HEK293T (cell line): ENCODE measurements around the gene IL17C.
"Not testable (repeated sequence)": the region's sequence is repeated elsewhere in the genome, so short reads cannot be mapped to it uniquely, and the experiment has no call there.

Experiments used
- CTCF ChIA-PET: fragments of 350-600 bp; formaldehyde crosslinking; extraction: SDS; loops from one replicate; lab custom pipeline; 2021; ENCODE audit warnings: antibody characterized with exemption, inconsistent platforms; lab: Yijun Ruan, JAX
- POLR2A ChIA-PET: fragments of 350-600 bp; formaldehyde crosslinking; extraction: SDS; loops from one replicate; lab custom pipeline; 2020; ENCODE audit warnings: antibody characterized with exemption, inconsistent platforms; lab: Yijun Ruan, JAX
- DNase-seq: peaks from one replicate; pipeline ENCODE4 v3.0.0; 2012; ENCODE audit warnings: mixed read lengths; ENCODE audit errors: extremely low spot score
- ARNT ChIP-seq: fragments of 450-650 bp; IDR thresholded peaks from 2 replicates; pipeline ENCODE4 v1.6.1; 2017; ENCODE audit warnings: mild to moderate bottlenecking
- BHLHE40 ChIP-seq: fragments of 450-650 bp; IDR thresholded peaks from 2 replicates; pipeline ENCODE4 v1.6.1; 2016; ENCODE audit warnings: mild to moderate bottlenecking, moderate library complexity, borderline replicate concordance
- CTBP1 ChIP-seq: fragments of 450-650 bp; IDR thresholded peaks from 2 replicates; pipeline ENCODE4 v1.6.1; 2016; ENCODE audit warnings: borderline replicate concordance
- ELF4 ChIP-seq: fragments of 450-650 bp; IDR thresholded peaks from 2 replicates; pipeline ENCODE4 v1.6.1; 2017; ENCODE audit warnings: antibody characterized with exemption
- FOXA1 ChIP-seq: fragments of 450-650 bp; IDR thresholded peaks from 2 replicates; pipeline ENCODE4 v1.6.1; 2016; ENCODE audit warnings: mild to moderate bottlenecking
- FOXK2 ChIP-seq: fragments of 450-650 bp; IDR thresholded peaks from 2 replicates; pipeline ENCODE4 v1.6.1; 2016; ENCODE audit warnings: mild to moderate bottlenecking
- FOXM1 ChIP-seq: fragments of 450-650 bp; IDR thresholded peaks from 2 replicates; pipeline ENCODE4 v1.6.1; 2017; ENCODE audit warnings: mild to moderate bottlenecking, borderline replicate concordance
- HDGF ChIP-seq: fragments of 450-650 bp; IDR thresholded peaks from 2 replicates; pipeline ENCODE4 v1.6.1; 2017; ENCODE audit warnings: antibody characterized with exemption, borderline replicate concordance
- L3MBTL2 ChIP-seq: fragments of 450-650 bp; conservative IDR thresholded peaks from 2 replicates; pipeline ENCODE4 v1.6.1; 2016; ENCODE audit warnings: mild to moderate bottlenecking
- LEF1 ChIP-seq: fragments of 450-650 bp; IDR thresholded peaks from 2 replicates; pipeline ENCODE4 v1.6.1; 2017; ENCODE audit warnings: mild to moderate bottlenecking, borderline replicate concordance
- NFRKB ChIP-seq: fragments of 450-650 bp; IDR thresholded peaks from 2 replicates; pipeline ENCODE4 v1.6.1; 2016; ENCODE audit warnings: mild to moderate bottlenecking, moderate library complexity
- SP1 ChIP-seq: fragments of 450-650 bp; IDR thresholded peaks from 2 replicates; pipeline ENCODE4 v1.6.1; 2017
- SUZ12 ChIP-seq: fragments of 450-650 bp; IDR thresholded peaks from 2 replicates; pipeline ENCODE4 v1.6.1; 2016; ENCODE audit warnings: mild to moderate bottlenecking
- TARDBP ChIP-seq: fragments of 450-650 bp; IDR thresholded peaks from 2 replicates; pipeline ENCODE4 v1.6.1; 2016
- ZNF384 ChIP-seq: fragments of 450-650 bp; IDR thresholded peaks from 2 replicates; pipeline ENCODE4 v1.6.1; 2016
- TF ChIP-seq, protein P1 (sequence below): fragments of 450-650 bp; IDR thresholded peaks from 2 replicates; pipeline ENCODE4 v1.6.1; 2016

IL17C gene

DNA sequence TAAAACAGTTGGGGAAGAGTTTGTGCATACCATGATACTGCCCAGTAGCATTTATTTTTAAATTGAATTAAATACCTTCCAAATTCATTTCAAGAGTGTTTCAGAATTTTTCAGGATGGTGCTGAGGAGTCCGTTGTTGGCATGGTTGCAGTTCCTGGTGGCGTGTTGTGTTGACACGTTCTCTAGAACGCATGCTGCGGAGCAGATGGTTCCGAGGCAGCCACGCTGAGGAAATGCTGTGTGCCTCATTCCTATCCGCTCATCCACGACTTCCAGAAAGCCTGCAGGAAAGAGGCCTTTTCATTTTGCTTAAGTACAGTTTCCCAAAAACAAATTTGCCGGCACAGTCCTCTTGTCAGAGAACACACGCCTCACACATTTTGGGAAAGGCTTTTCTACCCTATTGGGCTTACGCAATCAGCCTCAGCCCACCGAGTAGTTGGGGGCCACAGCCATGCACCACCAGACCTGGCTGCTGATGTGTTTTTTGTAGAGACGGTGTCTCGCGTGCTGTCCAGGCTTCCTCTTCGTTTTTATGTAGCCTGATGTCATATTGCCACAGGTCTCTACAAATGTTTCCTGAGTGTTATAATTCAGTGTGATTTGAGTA lies 32.1 kb upstream of the IL17C start:
- CTCF ChIA-PET: no interaction called here
- DNase-seq: no peak
- POLR2A ChIA-PET: no interaction called here
- TF ChIP-seq ZNF384 (no peak), HDGF (no peak)

DNA sequence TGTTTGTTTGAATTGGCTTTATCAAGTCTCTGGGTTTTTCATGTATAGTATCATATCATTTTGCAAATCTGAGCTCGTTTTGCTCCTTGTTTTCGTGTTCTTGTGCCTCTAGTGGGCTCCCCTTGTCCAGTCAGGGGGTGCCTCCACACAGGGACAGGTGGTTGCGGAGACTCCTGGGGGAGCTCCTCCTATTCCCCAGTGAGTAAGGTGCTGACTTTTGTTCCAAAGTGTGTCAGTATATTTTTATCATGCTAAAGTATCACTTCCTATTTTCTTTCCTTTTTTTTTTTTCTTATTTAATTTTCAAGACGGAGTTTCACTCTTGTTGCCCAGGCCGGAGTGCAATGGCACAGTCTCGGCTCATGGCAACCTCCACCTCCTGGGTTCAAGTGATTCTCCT lies 30.3 kb upstream of the IL17C start:
- ChIA-PET POLR2A (no interaction called here), CTCF (interaction anchor here (0.6 kb wide), 1 partner anchor 66 kb away, joined by 3 read pairs; no protein-coding TSS in a partner anchor)
- no peak for DNase-seq
- TF ChIP-seq NFRKB: no peak
- no peak for TF ChIP-seq FOXA1
- no peak for TF ChIP-seq SUZ12
- TF ChIP-seq ZNF384: no peak
- no peak for TF ChIP-seq HDGF
- no peak for TF ChIP-seq SP1

DNA sequence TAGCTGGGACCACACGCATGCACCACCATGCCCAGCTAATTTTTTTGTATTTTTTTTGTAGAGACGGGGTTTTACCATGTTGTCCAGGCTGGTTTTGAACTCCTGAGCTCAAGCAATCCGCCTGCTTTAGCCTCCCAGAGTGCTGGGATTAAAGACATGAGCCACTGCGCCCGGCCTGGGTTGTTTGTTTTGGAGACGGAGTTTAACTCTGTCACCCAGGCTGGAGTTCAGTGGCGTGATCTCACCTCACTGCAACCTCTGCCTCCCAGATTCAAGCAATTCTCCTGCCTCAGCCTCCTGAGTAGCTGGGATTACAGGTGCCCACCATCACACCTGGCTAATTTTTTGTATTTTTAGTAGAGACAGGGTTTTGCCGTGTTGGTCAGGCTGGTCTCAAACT lies 28.9 kb upstream of the IL17C start:
- DNase-seq, CTCF ChIA-PET, POLR2A ChIA-PET: not testable (repeated sequence)

DNA sequence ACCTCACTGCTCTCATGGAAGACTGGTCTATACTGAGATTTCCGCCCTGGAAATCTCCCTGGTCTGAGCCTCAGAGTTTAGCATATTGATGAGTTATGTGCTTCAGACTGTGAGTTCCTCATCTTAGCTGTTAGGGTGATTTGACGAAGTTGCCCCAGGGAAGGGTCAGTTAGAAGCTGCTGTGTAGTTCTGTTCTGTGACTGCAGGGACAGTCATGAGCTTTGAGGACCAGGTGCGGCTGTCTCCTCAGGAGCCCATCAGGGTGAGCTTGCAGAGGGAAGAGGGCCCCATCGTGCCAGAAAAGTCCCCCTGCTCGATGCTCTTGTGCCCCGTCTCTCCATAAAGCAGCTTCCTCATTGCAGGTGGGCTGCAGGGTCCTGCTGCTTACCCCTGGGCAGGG lies 28.3 kb upstream of the IL17C start:
- ChIA-PET CTCF (no interaction called here), POLR2A (no interaction called here)
- no peak for DNase-seq
- TF ChIP-seq NFRKB (no peak), SUZ12 (no peak), ARNT (no peak), FOXA1 (no peak)
- TF ChIP-seq, protein P1, sequence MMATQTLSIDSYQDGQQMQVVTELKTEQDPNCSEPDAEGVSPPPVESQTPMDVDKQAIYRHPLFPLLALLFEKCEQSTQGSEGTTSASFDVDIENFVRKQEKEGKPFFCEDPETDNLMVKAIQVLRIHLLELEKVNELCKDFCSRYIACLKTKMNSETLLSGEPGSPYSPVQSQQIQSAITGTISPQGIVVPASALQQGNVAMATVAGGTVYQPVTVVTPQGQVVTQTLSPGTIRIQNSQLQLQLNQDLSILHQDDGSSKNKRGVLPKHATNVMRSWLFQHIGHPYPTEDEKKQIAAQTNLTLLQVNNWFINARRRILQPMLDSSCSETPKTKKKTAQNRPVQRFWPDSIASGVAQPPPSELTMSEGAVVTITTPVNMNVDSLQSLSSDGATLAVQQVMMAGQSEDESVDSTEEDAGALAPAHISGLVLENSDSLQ: no peak

DNA sequence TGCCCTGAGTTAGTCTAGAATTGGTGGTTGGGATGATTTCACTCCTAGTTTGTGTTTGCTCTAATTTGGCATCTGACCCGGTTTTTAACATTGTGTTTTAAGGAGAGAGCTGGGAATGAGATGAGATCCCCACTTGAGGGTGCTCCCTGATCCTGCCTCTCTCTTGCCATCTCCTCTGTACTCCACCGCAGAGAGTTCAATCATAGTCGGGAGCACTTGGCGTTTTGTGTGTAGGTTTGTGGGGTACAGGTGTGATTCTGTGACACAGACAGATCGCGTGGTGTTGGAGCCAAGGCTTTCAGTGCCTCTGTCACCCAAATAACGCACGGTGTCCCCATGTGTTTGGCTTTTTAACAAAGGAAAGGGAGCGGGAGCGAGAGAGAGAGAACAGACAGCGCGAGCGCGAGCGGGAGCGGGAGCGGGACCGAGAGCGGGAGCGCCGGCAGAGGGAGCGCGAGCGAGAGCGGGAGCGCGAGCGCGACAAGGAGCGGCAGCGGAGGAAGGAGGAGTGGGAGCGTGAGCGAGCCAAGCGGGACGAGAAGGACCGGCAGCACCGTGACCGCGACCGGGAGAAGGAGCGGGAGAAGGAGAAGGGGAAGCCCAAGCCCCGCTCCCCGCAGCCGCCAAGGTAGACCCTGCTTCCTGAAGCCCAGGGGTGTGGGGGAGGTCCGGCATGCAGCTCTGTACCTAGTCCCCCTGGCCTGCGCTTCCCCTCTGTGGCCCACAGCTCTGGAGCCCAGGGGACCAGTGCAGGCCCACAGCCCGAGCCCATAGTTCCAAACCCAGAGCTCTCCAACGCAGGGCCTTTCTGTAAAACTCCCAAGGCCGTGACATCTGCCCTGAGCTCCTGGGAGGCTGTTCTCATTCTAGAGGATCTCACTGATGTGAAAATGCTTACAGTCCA lies 27.2 kb upstream of the IL17C start:
- TF ChIP-seq ZNF384 (no peak), L3MBTL2 (no peak), TARDBP (no peak), LEF1 (no peak), FOXA1 (no peak), FOXM1 (no peak), ARNT (no peak), NFRKB (no peak), ELF4 (no peak), SP1 (no peak), HDGF (no peak), FOXK2 (no peak), SUZ12 (no peak), CTBP1 (no peak), BHLHE40 (no peak)
- TF ChIP-seq, protein P1: no peak
- ChIA-PET CTCF (no interaction called here), POLR2A (no interaction called here)
- no peak for DNase-seq

DNA sequence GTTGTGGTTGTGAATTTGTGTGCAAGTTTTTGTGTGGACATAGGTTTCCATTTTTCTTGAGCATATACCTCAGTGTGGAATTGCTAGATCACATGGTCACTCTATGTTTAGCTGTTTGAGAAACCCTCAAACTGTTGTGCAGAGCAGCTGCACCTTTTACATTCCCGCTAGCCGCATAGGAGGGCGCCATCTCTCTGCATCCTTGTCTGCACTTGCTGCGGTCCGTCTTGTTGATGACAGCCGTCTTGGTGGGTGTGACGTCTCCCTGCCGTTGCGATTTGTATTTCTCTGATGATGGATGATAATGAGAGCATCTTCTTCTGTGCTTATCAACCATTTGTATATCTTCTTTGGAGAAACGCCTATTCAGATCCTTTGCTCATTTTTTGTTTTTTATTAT lies 25.1 kb upstream of the IL17C start:
- no peak for TF ChIP-seq LEF1
- no peak for TF ChIP-seq FOXM1
- TF ChIP-seq SP1: no peak
- no peak for TF ChIP-seq ZNF384
- CTCF ChIA-PET: interaction anchor here (0.6 kb wide), 1 partner anchor 28 kb away, joined by 3 read pairs; no protein-coding TSS in a partner anchor
- no peak for DNase-seq
- POLR2A ChIA-PET: no interaction called here

DNA sequence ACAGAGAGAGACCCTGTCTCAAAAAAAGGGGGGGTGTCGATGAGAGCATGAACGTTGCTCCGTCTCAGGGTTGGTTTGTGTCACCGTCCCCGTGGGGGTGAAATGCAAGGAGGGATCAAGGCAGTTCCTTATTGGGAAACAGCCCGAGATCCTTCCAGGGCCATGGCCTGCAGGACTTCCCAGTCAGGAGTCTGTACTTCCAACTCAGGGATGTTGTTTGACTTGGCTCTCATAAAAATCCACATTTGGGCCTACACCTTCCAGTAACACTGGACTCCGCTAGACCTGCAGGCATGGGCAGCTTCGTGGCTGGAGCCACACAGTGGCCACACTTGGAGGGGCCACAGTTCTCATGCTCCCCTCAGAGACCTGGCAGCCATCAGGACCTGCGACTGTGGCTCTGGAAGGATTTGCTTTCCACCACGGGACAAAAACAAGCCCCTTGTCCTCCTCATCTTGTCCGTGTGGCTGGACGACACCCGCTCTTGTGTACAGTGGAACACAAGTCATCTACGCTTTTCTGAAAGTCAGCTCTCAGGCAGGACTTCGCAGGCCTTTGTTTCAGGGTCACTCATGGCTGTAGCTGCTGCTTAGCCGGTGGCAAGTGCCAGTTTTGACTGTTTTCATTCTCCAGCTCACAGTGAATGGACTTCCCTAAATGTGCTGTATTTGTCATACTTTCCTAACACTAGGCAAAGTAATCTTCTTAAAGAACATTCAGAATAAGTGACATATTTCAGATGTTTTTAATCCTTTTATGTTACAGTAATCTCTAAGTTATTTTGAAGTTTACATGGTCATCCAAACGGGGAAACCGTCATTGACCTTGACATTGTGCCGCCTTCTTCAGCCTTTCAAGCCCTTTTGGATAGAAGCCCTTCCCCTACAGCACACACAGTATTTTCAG lies 24.2 kb upstream of the IL17C start:
- ChIA-PET CTCF (interaction anchor here (0.6 kb wide), 1 partner anchor 27 kb away, joined by 3 read pairs; no protein-coding TSS in a partner anchor), POLR2A (no interaction called here)
- no peak for DNase-seq
- TF ChIP-seq, protein P1: no peak
- TF ChIP-seq FOXK2 (no peak), HDGF (no peak), SUZ12 (no peak), CTBP1 (no peak), LEF1 (no peak), FOXA1 (no peak), ARNT (no peak), TARDBP (no peak), ELF4 (no peak), L3MBTL2 (no peak), NFRKB (no peak), FOXM1 (no peak)
